GM12892 (cell line): ENCODE results near the gene DISP3.

Source experiments
- POLR2A ChIP-seq: IDR thresholded peaks from 2 replicates; pipeline ENCODE4 v1.6.1; 2011; ENCODE audit warnings: low read depth, low read length, control low read depth
- POLR2AphosphoS5 ChIP-seq: IDR thresholded peaks from 2 replicates; pipeline ENCODE4 v1.6.1; 2011; ENCODE audit warnings: low read depth, low read length, control low read depth
- TAF1 ChIP-seq: IDR thresholded peaks from 2 replicates; pipeline ENCODE4 v1.6.1; 2011; ENCODE audit warnings: low read depth, mild to moderate bottlenecking, control low read depth, low read length, borderline replicate concordance

- TF ChIP-seq POLR2A, result no peak
- TF ChIP-seq POLR2AphosphoS5, result no peak
- no peak for TF ChIP-seq TAF1
These were observed 40.7 kb downstream of the DISP3 start for GRCh38 chr1:11519629-11520031.
